ENCODE measurements around the gene NXPH3. TPM values are rescaled to one million over a fixed set of nuclear protein-coding genes. Genes with fewer than 3 reads are reported as not detected.
"Not testable (repeated sequence)": the region's sequence is repeated elsewhere in the genome, so short reads cannot be mapped to it uniquely, and the experiment has no call there.

The NXPH3 gene
- total RNA-seq, 2 donors from 2014 or later = 0.42 to 2.1 TPM

DNA sequence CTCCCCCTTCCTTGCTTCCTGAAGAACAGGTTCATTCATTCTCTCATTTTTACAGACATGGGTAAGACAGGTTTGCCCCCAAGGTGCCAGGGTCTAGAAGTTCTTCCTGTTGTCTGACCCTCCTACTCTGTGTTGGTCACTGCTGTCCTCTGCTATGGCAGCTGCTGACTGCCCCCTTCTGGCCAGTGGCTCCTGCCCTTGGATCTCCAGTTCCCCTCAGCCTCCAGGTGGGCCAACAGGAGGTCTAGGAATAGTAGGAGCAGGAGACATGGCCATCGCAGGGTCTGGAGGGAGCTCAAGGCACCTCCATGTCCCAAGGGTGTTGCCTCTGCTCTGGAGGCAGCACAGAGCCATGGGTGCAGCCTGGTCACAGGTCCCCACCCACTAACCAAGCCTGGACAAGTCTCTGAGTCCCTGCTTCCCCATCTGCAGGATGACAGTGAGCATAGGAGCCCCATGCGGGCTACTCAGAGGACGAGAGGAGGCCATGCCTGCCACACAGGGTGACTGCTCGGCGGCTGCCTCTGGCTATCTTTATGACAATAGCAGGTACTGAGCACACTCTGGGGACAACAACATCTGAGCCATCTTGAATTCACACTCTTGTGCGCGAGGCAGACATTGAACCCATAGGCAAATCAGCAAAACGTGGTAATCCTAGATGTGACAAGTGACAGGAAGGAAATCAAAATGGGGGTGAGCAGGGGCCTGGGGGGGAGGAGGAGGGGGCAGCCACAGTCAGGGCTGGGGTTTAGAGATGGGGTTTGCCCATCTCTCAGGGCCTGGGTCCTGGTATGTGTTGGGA lies 27.0 kb upstream of the NXPH3 start:
- no peak for DNase-seq
- no peak overlapping the region for H3K27ac ChIP-seq
- intact Hi-C loops (cut with DNase I) = no loop called here

DNA sequence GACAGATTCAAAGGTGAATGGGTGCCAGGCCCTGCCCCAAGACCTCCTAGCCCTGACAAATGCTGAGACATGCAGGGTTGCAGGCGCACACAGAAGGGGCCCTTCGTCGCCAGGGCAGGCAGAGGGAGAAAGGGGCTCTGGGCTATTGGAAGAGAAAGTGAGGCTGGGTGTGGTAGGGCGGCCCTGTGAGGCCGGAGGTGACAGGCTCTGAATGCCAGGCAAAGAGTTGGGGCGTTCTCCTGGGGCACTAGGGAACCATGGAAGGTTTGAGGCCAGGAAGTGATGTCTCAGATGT lies 26.4 kb upstream of the NXPH3 start:
- TF ChIP-seq, protein P1, sequence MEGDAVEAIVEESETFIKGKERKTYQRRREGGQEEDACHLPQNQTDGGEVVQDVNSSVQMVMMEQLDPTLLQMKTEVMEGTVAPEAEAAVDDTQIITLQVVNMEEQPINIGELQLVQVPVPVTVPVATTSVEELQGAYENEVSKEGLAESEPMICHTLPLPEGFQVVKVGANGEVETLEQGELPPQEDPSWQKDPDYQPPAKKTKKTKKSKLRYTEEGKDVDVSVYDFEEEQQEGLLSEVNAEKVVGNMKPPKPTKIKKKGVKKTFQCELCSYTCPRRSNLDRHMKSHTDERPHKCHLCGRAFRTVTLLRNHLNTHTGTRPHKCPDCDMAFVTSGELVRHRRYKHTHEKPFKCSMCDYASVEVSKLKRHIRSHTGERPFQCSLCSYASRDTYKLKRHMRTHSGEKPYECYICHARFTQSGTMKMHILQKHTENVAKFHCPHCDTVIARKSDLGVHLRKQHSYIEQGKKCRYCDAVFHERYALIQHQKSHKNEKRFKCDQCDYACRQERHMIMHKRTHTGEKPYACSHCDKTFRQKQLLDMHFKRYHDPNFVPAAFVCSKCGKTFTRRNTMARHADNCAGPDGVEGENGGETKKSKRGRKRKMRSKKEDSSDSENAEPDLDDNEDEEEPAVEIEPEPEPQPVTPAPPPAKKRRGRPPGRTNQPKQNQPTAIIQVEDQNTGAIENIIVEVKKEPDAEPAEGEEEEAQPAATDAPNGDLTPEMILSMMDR (IDR thresholded peaks at IDR 0.05) = no peak
- Histone ChIP-seq H3K4me3 (no peak overlapping the region), H3K9me3 (no peaks in the 10 kb centered on the region), H3K36me3 (no peaks in the 10 kb centered on the region), H3K9ac (ENCODE audit: low read depth in 2 of 2, low read length in 2 of 2) (no peak overlapping the region), H3K27me3 (no peaks in the 10 kb centered on the region), H3K27ac (no peak overlapping the region), H3K4me1 (no peaks in the 10 kb centered on the region)
- intact Hi-C loops (cut with DNase I) = no loop called here
- no peak for DNase-seq

More for the DNA sequence above, 27.0 kb upstream of the NXPH3 start:
- no peaks in the 10 kb centered on the region for H3K27me3 ChIP-seq
- no peaks in the 10 kb centered on the region for H3K36me3 ChIP-seq
- no peaks in the 10 kb centered on the region for H3K9me3 ChIP-seq
- TF ChIP-seq, protein P1 (IDR thresholded peaks at IDR 0.05) = peak; percentile 20
- H3K9ac ChIP-seq (ENCODE audit: low read depth in 2 of 2, low read length in 2 of 2) = no peak overlapping the region
- no peaks in the 10 kb centered on the region for H3K4me1 ChIP-seq
- no peak overlapping the region for H3K4me3 ChIP-seq

DNA sequence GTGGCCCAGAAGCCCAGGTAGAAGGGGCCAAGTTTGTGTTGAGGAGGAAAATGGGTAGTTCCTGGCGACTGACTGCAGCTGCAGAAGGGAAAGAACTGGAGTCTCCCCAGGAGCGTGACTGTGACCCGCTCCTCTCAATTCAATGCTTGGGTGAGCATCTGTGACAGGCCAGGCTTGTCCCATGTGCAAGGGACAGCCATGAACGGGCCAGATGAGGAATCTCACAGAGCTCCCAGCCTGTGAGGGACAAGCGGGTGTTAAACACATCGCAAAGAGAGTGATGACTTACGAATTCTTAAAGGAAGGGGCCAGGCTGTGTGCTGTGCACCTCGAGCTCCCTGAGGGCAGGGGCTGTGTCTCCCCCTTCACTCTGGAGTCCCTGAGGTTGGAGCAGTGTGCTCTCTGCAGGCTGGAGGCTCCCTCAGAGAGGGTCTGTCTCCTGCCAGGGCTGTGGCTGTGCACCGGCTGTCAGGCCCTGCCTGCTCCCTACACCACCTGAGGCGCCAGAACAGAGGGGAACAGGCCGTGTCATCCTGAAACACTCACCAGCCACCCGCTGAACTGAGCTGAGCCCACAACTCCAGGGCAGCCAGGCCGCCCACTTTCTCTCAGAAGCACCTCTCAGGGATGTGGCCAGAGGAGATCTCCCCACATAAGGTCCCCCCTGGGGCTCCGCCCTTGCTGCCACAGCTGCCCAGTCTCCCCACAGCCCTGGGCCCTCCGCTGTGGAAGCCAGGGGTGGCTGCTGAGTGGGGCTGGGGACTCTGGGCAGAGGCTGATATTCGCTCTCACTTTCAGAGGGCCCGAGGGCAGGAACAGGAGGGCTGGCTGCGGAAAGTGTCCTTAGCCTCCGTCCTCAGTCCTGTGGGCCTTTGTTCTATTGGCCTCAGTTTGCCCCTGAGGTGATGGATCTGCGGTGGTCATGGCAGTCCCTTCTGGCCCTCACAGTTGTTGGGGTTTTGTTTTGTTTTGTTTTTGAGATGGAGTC lies 25.7 kb upstream of the NXPH3 start:
- H3K4me1 ChIP-seq = no peaks in the 10 kb centered on the region
- intact Hi-C loops (cut with DNase I) = loop anchor here (10.0 kb wide), 1 partner anchor 235 kb away; no protein-coding TSS in a partner anchor
- H3K4me3 ChIP-seq = no peak overlapping the region
- H3K36me3 ChIP-seq = no peaks in the 10 kb centered on the region
- no peak for DNase-seq
- H3K27me3 ChIP-seq = no peaks in the 10 kb centered on the region
- no peaks in the 10 kb centered on the region for H3K9me3 ChIP-seq
- no peak overlapping the region for H3K27ac ChIP-seq
- TF ChIP-seq, protein P1 (IDR thresholded peaks at IDR 0.05) = no peak
- no peak overlapping the region for H3K9ac ChIP-seq (ENCODE audit: low read depth in 2 of 2, low read length in 2 of 2)

DNA sequence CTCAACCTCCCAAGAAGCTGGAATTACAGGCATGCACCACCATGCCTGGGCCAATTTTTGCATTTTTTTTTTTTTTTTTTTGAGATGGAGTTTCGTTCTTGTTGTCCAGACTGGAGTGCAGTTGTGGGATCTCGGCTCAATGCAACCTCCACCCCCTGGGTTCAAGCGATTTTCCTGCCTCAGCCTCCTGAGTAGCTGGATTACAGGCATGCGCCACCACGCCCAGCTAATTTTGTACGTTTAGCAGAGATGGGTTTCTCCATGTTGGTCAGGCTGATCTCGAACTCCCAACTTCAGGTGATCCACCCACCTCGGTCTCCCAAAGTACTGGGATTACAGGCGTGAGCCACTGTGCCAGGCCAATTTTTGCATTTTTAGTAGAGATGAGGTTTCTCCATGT lies 24.9 kb upstream of the NXPH3 start:
- H3K27me3 ChIP-seq; H3K36me3 ChIP-seq; H3K9me3 ChIP-seq; H3K9ac ChIP-seq (ENCODE audit: low read depth in 2 of 2, low read length in 2 of 2); H3K4me1 ChIP-seq; H3K27ac ChIP-seq; DNase-seq; H3K4me3 ChIP-seq: not testable (repeated sequence)
- intact Hi-C loops (cut with DNase I) = loop anchor here (10.0 kb wide), 1 partner anchor 236 kb away; no protein-coding TSS in a partner anchor

DNA sequence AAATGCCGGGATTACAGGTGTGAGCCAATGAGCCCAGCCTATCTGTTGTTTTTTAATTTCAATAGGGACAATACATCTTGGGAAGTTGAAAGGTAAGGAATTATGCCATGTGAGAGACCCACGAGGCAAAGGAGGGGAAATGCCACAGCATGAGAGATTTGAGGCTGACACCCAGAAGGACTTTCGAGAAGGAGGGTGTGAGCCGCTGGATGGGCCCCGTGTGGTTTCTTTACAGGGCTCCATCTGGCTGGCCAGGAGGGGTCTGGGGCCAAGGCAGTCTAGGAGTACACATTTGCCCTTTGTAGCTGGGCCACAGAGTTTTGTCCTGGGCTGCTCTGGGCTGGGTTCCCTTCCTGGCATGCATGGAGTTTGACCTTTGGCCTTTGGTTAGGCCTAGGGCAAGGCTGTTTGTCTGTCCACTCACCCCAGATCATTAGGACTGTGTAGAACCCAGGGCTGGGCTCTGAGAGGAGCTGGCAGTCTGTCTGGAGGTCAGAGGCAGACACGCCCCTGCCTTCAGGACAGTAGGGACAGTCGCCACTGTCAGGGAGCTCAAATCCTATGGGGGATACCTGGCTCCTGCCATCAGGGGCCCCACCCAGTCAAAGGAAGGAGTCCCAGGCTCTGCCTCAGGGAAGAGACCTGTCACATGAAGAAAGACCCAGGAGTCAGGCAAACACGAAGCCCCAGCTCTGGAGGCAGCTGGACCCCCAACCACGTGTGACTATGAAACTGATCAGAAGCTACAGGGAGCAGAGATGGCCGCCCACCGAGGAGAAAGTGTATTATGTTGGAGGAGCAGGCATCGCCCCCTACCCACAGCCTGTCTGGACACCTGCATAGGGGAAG lies 24.2 kb upstream of the NXPH3 start:
- Histone ChIP-seq H3K27me3 (no peaks in the 10 kb centered on the region), H3K27ac (no peak overlapping the region), H3K4me1 (no peaks in the 10 kb centered on the region), H3K9me3 (no peaks in the 10 kb centered on the region), H3K4me3 (no peak overlapping the region), H3K9ac (ENCODE audit: low read depth in 2 of 2, low read length in 2 of 2) (no peak overlapping the region), H3K36me3 (no peaks in the 10 kb centered on the region)
- intact Hi-C loops (cut with DNase I) = loop anchor here (10.0 kb wide), 1 partner anchor 237 kb away; no protein-coding TSS in a partner anchor
- no peak for DNase-seq
- TF ChIP-seq, protein P1 (IDR thresholded peaks at IDR 0.05) = no peak

Data from colonic mucosa (tissue), 4 donors.